Lower leg skin (tissue), 4 donors: Measurements from ENCODE around the gene CD86. TPM values are rescaled to one million over a fixed set of nuclear protein-coding genes. Genes with fewer than 3 reads are reported as not detected.

Experiments used
- DNase-seq, 2 donors: peaks; one replicate each; pipeline ENCODE4 v3.0.0-alpha.2; 2019; ENCODE audit warnings: low spot score in 2 of 2
- H3K4me3 ChIP-seq: fragments of 200-600 bp; sonication (generic); 2 replicates; pipeline ENCODE4 v1.5.1; 2017; ENCODE audit warnings: mild to moderate bottlenecking, low read depth; ENCODE audit not compliant: poor library complexity, severe bottlenecking
- POLR2A ChIP-seq, 2 donors: fragments of 450-650 bp; IDR thresholded peaks; one replicate each; pipeline ENCODE4 v1.6.1; 2016 to 2017; ENCODE audit warnings: antibody characterized with exemption in 2 of 2, mild to moderate bottlenecking in 1 of 2, moderate library complexity in 1 of 2
- WGBS, 2 donors: methylation state at CpG; one replicate each; pipeline ENCODE4 v1.1.5; 2018; 5-methylcytosine and 5-hydroxymethylcytosine counted together
- intact Hi-C: fragments of 100-400 bp; cut with DNase I; formaldehyde crosslinking; loops from one replicate; pipeline ENCODE4 v1.15.0; 2023; ENCODE audit warnings: low total_unique reads
- total RNA-seq, 4 donors: library from RNA; depleted of rRNA; stranded (reverse); fragments of >200 nt; gene quantifications; one replicate each; pipeline ENCODE4 v1.1.0, GENCODE V29; 2016
- TF ChIP-seq, protein P1 (sequence below), 3 donors: fragments of 450-650 bp; IDR thresholded peaks; one replicate each; pipeline ENCODE4 v1.5.1; 2016; ENCODE audit warnings: antibody characterized with exemption in 3 of 3, mild to moderate bottlenecking in 3 of 3, moderate library complexity in 2 of 3

The CD86 gene
- total RNA-seq, 4 donors from 2014 or later = 0.91 to 3.6 (median 2.7) TPM

DNA sequence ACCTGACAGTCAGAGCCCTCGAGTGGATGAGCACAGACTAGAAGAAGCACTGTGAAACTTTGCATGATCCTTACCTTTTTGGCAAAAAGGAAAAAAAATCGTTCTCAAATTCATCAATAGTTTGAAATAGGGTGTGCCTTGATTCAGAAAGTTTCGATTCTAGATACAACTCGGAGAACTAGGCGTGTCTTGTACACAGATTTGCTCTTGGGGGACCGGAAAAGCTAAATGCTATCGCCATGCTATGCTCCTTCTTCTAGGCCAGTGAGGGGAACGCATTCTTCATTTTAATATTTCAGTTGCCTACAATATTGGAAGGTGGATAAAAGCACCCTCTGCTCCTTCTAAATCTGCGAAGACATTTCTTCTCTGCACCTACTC lies 25.0 kb downstream of the CD86 start:
- WGBS, 2 donors = 86 to 90% methylated on average over 9 of the region's 9 CpGs
- no peak for TF ChIP-seq POLR2A (IDR thresholded peaks at IDR 0.05)
- TF ChIP-seq, protein P1, sequence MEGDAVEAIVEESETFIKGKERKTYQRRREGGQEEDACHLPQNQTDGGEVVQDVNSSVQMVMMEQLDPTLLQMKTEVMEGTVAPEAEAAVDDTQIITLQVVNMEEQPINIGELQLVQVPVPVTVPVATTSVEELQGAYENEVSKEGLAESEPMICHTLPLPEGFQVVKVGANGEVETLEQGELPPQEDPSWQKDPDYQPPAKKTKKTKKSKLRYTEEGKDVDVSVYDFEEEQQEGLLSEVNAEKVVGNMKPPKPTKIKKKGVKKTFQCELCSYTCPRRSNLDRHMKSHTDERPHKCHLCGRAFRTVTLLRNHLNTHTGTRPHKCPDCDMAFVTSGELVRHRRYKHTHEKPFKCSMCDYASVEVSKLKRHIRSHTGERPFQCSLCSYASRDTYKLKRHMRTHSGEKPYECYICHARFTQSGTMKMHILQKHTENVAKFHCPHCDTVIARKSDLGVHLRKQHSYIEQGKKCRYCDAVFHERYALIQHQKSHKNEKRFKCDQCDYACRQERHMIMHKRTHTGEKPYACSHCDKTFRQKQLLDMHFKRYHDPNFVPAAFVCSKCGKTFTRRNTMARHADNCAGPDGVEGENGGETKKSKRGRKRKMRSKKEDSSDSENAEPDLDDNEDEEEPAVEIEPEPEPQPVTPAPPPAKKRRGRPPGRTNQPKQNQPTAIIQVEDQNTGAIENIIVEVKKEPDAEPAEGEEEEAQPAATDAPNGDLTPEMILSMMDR (IDR thresholded peaks at IDR 0.05) = no peak
- intact Hi-C loops = no loop called here
- no peak overlapping the region for H3K4me3 ChIP-seq
- DNase-seq = no peak

GRCh38 chr3:122081543-122082247 lies 26.5 kb downstream of the CD86 start:
- intact Hi-C loops = no loop called here
- WGBS, 2 donors = 66% methylated on average over 7 of the region's 7 CpGs
- no peak for TF ChIP-seq POLR2A (IDR thresholded peaks at IDR 0.05)
- TF ChIP-seq, protein P1 (IDR thresholded peaks at IDR 0.05) = no peak
- DNase-seq = no peak
- H3K4me3 ChIP-seq = no peak overlapping the region

- no peak overlapping the region for H3K4me3 ChIP-seq
- WGBS, 2 donors = 67 to 80% methylated on average over 3 of the region's 3 CpGs
- intact Hi-C loops = no loop called here
- DNase-seq = no peak
- TF ChIP-seq, protein P1 (IDR thresholded peaks at IDR 0.05) = no peak
- TF ChIP-seq POLR2A (IDR thresholded peaks at IDR 0.05) = no peak
These were observed 27.2 kb downstream of the CD86 start for GRCh38 chr3:122082357-122082756.

DNA sequence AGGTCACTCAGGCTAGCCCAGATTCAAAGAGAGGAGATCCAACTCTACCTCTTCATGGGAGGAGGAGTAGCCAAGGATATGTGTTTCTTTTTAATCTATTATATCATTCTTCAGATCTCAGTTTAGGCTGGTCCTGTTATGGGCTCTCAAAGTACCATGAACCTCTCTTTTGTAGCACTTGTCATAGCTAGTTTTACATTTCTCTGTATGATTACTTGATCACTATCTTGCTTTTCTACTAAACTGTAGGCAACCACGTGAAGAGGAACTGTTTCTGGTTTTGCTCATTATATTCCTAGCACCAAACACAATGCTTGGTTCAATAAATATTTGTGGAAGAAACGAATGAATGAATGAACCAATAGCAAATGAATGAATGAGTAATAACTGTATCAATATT lies 29.6 kb downstream of the CD86 start:
- 54 to 58% methylated on average over 2 of the region's 2 CpGs for WGBS, 2 donors
- no peak for DNase-seq
- H3K4me3 ChIP-seq = no peak overlapping the region
- intact Hi-C loops = no loop called here
- no peak for TF ChIP-seq POLR2A (IDR thresholded peaks at IDR 0.05)
- TF ChIP-seq, protein P1 (IDR thresholded peaks at IDR 0.05) = no peak

DNA sequence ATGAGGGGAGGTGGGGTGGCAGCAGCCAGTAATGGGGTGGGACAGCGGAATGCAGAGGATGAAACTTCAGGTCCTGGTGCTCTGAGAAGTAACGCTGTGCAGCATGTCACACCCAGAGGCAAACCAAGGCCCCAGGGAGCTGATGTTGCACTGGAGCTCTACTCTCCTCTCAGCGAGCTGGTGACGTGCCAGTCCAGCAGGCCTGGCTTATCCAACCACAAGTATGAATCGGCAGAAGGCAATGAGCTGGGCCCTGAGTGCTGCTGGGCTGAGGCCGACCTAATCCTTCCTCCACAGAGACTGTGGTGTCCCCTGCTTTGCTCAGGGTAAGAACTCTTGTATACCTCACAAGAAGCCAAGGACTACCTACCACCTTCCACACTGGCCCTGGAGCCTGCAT lies 30.5 kb downstream of the CD86 start:
- DNase-seq = no peak
- intact Hi-C loops = no loop called here
- no peak overlapping the region for H3K4me3 ChIP-seq
- no peak for TF ChIP-seq POLR2A (IDR thresholded peaks at IDR 0.05)
- TF ChIP-seq, protein P1 (IDR thresholded peaks at IDR 0.05) = no peak
- 64 to 86% methylated on average over 6 of the region's 6 CpGs for WGBS, 2 donors

GRCh38 chr3:122088531-122088930 lies 33.4 kb downstream of the CD86 start:
- no peak for DNase-seq
- TF ChIP-seq, protein P1 (IDR thresholded peaks at IDR 0.05) = no peak
- WGBS, 2 donors = 61 to 76% methylated on average over 3 of the region's 3 CpGs
- intact Hi-C loops = no loop called here
- no peak overlapping the region for H3K4me3 ChIP-seq
